SH-SY5Y (cell line): Measurements from ENCODE around the gene DEPDC4.

Source experiments
- GATA2 ChIP-seq: IDR thresholded peaks from 2 replicates; pipeline ENCODE4 v1.6.1; 2011; ENCODE audit warnings: mild to moderate bottlenecking, low read depth, low read length
- GATA3 ChIP-seq: IDR thresholded peaks from 2 replicates; pipeline ENCODE4 v1.6.1; 2011; ENCODE audit warnings: low read depth, mild to moderate bottlenecking, low read length, moderate library complexity

DNA sequence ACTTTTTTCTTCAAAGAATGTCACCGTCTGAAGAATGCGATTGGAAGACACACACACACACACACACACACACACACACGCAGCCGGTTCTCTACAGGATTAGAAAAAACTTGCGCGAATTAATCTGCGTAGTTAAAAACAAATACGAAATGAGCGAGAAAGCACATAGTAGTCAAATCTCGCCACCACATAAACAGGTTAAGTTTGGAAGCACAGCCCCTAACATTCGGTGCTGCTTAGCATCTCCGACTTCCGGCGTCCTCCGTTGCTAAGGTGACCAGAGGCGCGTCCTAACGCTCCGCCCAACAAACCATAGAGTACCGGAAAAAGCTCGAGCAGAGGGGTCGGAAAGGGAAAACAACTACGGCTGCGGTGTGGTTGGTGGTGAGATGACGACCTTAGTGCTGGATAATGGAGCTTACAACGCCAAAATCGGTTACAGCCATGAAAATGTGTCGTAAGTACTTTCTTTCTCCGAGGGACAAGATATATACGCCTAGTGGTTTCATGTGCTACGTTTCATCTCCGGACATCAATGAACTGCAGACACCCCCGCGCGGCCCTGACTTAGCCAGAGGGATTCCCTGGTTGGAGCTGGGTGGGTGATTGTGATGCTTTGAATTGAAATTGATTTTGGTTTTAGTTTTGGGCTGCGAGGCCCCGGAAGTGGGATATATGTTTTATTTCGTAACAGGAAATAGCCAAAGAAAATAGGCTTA is 66.3 kb downstream of the DEPDC4 start, which contains the start of gene ACTR6:
- TF ChIP-seq GATA3 (no peak), GATA2 (no peak)
